Adipocyte (in vitro differentiated cells): ENCODE results near the gene NDUFV2.

Experiments used
- DNase-seq: peaks from one replicate; pipeline ENCODE4 v3.0.0-alpha.2; 2015; ENCODE audit warnings: low read depth
- H3K27me3 ChIP-seq: replicated peaks from 2 replicates; pipeline ENCODE4 v1.7.0; 2013; ENCODE audit warnings: mild to moderate bottlenecking, low read length, moderate library complexity; ENCODE audit not compliant: control insufficient read depth, insufficient read depth
- H3K36me3 ChIP-seq: 2 replicates; pipeline ENCODE4 v1.7.0; 2013; ENCODE audit warnings: low read length, mild to moderate bottlenecking, moderate library complexity; ENCODE audit not compliant: control insufficient read depth, insufficient read depth, severe bottlenecking
- H3K4me1 ChIP-seq: 2 replicates; pipeline ENCODE4 v1.7.0; 2013; ENCODE audit warnings: mild to moderate bottlenecking, low read length, moderate library complexity; ENCODE audit not compliant: control insufficient read depth, insufficient read depth
- H3K4me3 ChIP-seq: 2 replicates; pipeline ENCODE4 v1.7.0; 2013; ENCODE audit warnings: mild to moderate bottlenecking, low read length, moderate library complexity
- H3K9ac ChIP-seq: 2 replicates; pipeline ENCODE4 v1.7.0; 2013; ENCODE audit warnings: mild to moderate bottlenecking, low read length, moderate library complexity
- H3K9me3 ChIP-seq: 2 replicates; pipeline ENCODE4 v1.7.0; 2013; ENCODE audit warnings: mild to moderate bottlenecking, low read length, moderate library complexity; ENCODE audit not compliant: control insufficient read depth

The NDUFV2 gene

DNA sequence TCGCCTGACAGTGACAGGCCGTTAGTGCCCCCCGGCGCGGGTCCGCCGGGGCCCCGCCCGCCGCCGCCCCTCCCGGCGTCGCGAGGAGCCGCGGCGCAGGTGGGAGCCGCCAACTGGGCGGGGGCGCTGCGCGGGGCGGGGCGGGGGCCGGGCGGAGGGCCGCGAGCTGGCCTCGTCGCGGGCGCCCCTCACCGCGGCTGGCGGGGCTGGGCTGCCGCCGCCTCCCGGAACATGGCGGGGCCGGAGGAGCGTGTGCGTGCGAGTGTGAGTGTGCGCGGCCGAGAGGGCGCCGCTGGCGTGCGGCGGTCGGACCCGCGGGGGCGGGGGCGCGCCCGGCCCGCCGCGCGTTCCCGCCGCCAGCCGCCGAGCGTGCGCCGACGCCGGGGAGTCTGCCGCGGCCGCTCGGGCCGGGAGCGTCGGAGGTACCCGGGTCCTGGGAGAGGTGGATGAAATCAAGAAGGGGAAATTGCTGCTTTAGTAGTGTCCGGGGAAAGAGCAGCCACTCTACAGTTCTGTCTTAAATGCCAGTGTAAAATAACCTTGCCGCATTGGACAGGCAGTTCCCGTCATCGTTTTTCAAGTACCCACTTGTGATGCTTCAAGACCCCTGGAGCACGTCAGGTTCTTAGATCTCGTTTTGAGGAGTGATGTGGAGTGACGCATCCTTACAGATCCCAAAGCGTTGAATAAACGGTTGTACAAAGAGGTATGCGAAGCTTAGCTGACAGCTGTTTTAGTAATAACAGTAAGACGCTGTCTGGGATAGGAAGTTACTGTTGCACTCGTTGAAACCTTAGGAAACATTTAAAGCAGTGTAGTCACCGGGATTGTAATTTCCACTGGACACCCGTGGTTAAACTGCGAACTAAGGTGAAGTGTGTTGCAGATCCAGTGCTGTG lies 34.9 kb downstream of the NDUFV2 start:
- Histone ChIP-seq H3K9me3 (no peaks in the 10 kb centered on the region), H3K4me1 (peaks cover 41% of the 10 kb centered on the region), H3K27me3 (no peaks in the 10 kb centered on the region), H3K9ac (peak overlapping the region; percentile 99), H3K36me3 (peaks cover 23% of the 10 kb centered on the region), H3K4me3 (peak overlapping the region; percentile 100)
- DNase-seq = peak; percentile 91

DNA sequence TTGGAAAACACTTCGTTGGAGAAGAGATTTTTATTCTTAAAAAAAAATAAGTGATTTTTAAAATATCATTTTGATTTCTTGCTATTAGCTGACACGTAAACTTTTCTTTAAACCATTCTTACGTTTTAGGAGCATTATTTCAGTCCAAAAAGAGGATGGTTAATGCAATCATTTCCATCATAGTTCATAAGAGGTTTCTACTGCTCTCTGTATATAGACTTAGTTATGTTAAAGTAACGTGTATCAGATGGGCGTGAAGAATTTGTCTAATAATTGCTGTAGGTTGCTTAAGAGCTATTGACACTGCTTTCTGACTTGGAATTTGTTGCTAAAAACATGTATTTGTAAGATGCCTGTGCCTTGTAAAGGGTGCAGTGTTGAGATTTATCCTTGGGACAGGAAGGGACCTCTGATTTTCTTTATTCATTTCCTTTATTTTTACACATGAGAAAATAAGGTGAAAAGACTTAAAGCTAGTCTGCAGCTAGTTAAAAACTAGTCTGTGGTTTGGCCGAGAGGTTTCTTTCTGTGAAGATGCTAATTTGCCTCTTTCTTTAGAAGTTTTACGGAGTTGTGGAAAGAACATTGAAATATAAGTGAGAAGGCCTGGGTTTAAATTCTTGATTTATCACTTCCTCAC lies 37.0 kb downstream of the NDUFV2 start:
- DNase-seq = no peak
- Histone ChIP-seq H3K9me3 (no peaks in the 10 kb centered on the region), H3K9ac (peak overlapping the region; percentile 99), H3K4me3 (peak overlapping the region; percentile 100), H3K27me3 (no peaks in the 10 kb centered on the region), H3K4me1 (peaks cover 46% of the 10 kb centered on the region), H3K36me3 (peaks cover 9% of the 10 kb centered on the region)

DNA sequence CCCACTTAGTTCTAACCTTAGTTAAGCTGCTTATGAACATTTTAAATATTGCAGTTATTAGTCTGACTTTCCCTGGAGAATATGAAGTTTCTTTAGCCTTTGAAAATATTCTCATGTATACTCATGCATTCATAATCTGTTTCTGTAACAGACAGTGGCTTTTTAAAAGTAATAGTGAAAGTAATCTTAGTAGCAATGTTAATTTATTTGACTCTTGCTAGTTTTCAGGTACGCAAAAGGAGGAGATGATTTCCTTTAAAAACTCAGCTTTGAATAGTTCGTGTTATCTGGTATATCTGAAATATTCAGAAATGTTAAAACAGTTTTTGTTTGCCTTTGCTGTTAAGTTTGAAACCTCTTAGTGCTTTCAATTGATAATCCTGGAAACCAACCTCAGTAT lies 37.9 kb downstream of the NDUFV2 start:
- no peak for DNase-seq
- Histone ChIP-seq H3K9ac (peak overlapping the region; percentile 99), H3K4me3 (peak overlapping the region; percentile 100), H3K27me3 (no peaks in the 10 kb centered on the region), H3K4me1 (peaks cover 43% of the 10 kb centered on the region), H3K9me3 (no peaks in the 10 kb centered on the region), H3K36me3 (peaks cover under 1% of the 10 kb centered on the region)

DNA sequence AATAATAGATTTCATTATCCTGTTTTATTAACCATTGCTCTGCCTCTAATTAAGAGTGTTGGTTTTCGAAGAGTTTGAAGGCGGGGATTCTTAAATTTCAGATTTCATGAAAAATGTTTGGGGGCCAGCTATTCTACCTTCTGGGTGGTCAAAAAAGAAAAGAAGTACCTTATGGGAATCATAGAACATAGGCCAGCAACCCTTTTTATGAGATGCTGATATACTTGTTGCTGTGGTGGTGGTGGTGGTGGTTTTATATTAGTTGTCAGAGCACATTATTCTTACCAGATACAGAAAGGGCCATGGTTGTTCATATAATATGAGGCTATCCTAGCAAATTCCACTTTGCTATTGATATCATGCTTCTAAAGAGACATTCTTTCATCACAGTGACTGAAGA lies 38.5 kb downstream of the NDUFV2 start:
- Histone ChIP-seq H3K27me3 (no peaks in the 10 kb centered on the region), H3K9ac (peak overlapping the region; percentile 99), H3K4me3 (peak overlapping the region; percentile 100), H3K9me3 (no peaks in the 10 kb centered on the region), H3K36me3 (no peaks in the 10 kb centered on the region), H3K4me1 (peaks cover 44% of the 10 kb centered on the region)
- no peak for DNase-seq

- DNase-seq = no peak
These were observed 43.7 kb downstream of the NDUFV2 start for GRCh38 chr18:9146224-9146623.

DNA sequence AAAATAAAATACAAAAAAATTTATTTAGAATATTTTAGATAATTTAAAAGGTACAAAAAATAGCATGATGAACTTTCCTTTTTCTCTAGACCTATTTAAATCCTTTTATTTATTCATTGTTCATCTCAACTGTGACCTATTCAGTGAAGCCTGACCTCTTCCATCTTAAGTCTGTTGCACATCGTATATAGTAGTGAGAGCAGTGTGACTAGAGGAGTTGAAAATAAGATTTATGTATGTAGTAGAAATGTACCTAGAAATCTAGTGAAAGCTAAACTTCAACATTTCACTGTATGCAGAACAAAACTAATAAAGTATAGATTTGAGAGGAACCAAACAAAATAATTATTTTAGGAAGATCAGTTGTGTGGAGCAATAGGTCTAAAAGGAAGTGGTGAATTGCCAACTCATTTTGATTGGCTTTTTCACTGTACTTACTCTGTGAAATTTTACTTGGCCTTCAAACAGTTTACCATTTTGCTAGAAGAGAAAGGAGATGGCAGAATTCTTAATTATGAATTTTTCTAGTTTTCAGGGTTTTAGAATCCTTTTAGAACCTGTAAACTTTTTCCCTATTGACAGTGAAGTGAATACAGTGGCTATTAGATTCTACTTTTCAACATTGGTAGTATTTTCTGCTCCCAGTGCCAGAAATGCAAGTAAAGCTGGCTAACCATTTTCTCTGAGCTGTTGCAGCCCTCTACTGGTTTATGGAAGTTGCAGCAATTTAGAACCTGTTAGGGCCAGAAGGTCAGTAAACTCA lies 45.1 kb downstream of the NDUFV2 start:
- Histone ChIP-seq H3K9me3 (no peaks in the 10 kb centered on the region), H3K9ac (peak overlapping the region; percentile 37), H3K4me1 (peaks cover 43% of the 10 kb centered on the region), H3K4me3 (no peak overlapping the region), H3K27me3 (no peaks in the 10 kb centered on the region), H3K36me3 (no peaks in the 10 kb centered on the region)
- DNase-seq = peak; percentile 85

More at GRCh38 chr18:9146224-9146623, 43.7 kb downstream of the NDUFV2 start:
- Histone ChIP-seq H3K36me3 (no peaks in the 10 kb centered on the region), H3K27me3 (no peaks in the 10 kb centered on the region), H3K4me3 (no peak overlapping the region), H3K9me3 (no peaks in the 10 kb centered on the region), H3K9ac (peak overlapping the region; percentile 30), H3K4me1 (peaks cover 55% of the 10 kb centered on the region)

GRCh38 chr18:9148203-9148552 lies 45.7 kb downstream of the NDUFV2 start:
- Histone ChIP-seq H3K4me1 (peaks cover 44% of the 10 kb centered on the region), H3K9ac (no peak overlapping the region), H3K9me3 (no peaks in the 10 kb centered on the region), H3K4me3 (no peak overlapping the region), H3K36me3 (no peaks in the 10 kb centered on the region), H3K27me3 (no peaks in the 10 kb centered on the region)
- DNase-seq = no peak

GRCh38 chr18:9150121-9150520 lies 47.6 kb downstream of the NDUFV2 start:
- H3K4me1 ChIP-seq = peaks cover 55% of the 10 kb centered on the region
- no peaks in the 10 kb centered on the region for H3K36me3 ChIP-seq
- DNase-seq = no peak
- H3K9me3 ChIP-seq = no peaks in the 10 kb centered on the region
- H3K9ac ChIP-seq = no peak overlapping the region
- H3K4me3 ChIP-seq = no peak overlapping the region
- no peaks in the 10 kb centered on the region for H3K27me3 ChIP-seq

DNA sequence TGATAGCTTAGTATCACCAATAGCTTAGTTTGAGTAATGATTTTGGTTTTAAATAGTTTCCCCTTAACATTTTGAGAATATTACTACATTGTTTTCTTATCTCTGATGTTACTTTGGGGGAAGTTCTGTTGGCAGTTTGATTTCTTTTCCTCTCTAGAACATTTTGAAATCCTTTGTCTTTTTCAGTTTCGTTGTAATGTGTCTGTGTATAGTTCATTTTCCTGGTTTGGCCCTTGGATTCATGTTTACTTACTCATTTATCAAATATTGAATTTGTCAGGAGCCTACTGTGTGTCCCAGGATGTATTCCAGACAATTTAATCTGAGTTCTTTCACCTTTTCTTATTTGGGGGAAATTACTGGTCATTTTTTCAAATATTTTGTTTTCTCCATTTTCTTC lies 50.8 kb downstream of the NDUFV2 start:
- Histone ChIP-seq H3K9me3 (no peaks in the 10 kb centered on the region), H3K9ac (no peak overlapping the region), H3K4me3 (no peak overlapping the region), H3K27me3 (no peaks in the 10 kb centered on the region), H3K36me3 (no peaks in the 10 kb centered on the region), H3K4me1 (peaks cover 24% of the 10 kb centered on the region)
- no peak for DNase-seq

DNA sequence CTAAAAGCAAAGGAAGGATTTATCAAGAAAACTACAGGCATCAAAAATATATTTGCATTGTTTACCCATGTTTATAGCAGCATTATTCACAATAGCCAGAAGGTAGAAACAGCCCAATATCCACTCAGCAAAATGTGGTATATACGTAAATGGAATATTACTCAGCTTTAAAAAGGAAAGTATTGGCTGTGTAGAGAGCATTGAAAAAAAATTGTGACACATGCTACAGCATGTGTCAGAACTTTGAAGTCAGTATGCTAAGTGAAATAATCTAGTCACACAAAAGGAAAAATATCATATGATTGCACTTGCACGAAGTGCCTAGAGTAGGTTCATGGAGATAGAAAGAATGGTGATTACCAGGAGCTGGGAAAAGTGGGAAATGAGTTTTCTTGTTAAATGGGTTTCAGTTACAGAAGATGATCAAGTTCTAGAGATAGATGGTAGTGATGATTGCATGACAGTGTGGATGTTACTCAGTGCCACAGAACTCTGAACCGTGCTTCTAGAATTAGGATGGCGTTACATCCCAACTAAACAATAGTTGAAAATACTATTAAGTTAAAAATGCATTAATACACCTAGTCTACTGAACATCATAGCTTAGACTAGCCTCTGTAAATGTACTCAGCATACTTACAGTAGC lies 54.2 kb downstream of the NDUFV2 start:
- Histone ChIP-seq H3K4me3 (no peak overlapping the region), H3K27me3 (no peaks in the 10 kb centered on the region), H3K9ac (no peak overlapping the region), H3K36me3 (no peaks in the 10 kb centered on the region), H3K4me1 (peaks cover 18% of the 10 kb centered on the region), H3K9me3 (no peaks in the 10 kb centered on the region)
- no peak for DNase-seq

GRCh38 chr18:9157806-9158205 lies 55.3 kb downstream of the NDUFV2 start:
- H3K27me3 ChIP-seq = no peaks in the 10 kb centered on the region
- H3K9me3 ChIP-seq = no peaks in the 10 kb centered on the region
- H3K36me3 ChIP-seq = no peaks in the 10 kb centered on the region
- peaks cover 16% of the 10 kb centered on the region for H3K4me1 ChIP-seq
- H3K9ac ChIP-seq = no peak overlapping the region
- no peak for DNase-seq
- H3K4me3 ChIP-seq = no peak overlapping the region
